Measurements from ENCODE around the gene SLC25A39.
"Not testable (repeated sequence)": the region's sequence is repeated elsewhere in the genome, so short reads cannot be mapped to it uniquely, and the experiment has no call there.

The SLC25A39 gene

GRCh38 chr17:44335564-44335963 lies 10.9 kb upstream of the SLC25A39 start:
- no peak for DNase-seq (ENCODE audit: low spot score)

- DNase-seq (ENCODE audit: low spot score), result no peak
These were observed 10.1 kb upstream of the SLC25A39 start for GRCh38 chr17:44334727-44335126.

- DNase-seq (ENCODE audit: low spot score), result no peak
These were observed 9.7 kb upstream of the SLC25A39 start for GRCh38 chr17:44334315-44334714.

GRCh38 chr17:44333371-44333770 lies 8.7 kb upstream of the SLC25A39 start:
- DNase-seq (ENCODE audit: low spot score), result no peak

- peak; percentile 91 for DNase-seq (ENCODE audit: low spot score)
These were observed 6.7 kb upstream of the SLC25A39 start for GRCh38 chr17:44331249-44331760.

- not testable (repeated sequence) for DNase-seq (ENCODE audit: low spot score)
These were observed 5.6 kb upstream of the SLC25A39 start for GRCh38 chr17:44330263-44330662.

- DNase-seq (ENCODE audit: low spot score), result not testable (repeated sequence)
These were observed 4.9 kb upstream of the SLC25A39 start for GRCh38 chr17:44329516-44329915.

GRCh38 chr17:44327715-44328449 lies 3.3 kb upstream of the SLC25A39 start:
- no peak for DNase-seq (ENCODE audit: low spot score)

- peak; percentile 94 for DNase-seq (ENCODE audit: low spot score)
These were observed 2.3 kb upstream of the SLC25A39 start for GRCh38 chr17:44326861-44327444.

- peak; percentile 44 for DNase-seq (ENCODE audit: low spot score)
These were observed 492 bp downstream of the SLC25A39 start for GRCh38 chr17:44324092-44324570.

GRCh38 chr17:44323359-44324091 lies 1.1 kb downstream of the SLC25A39 start:
- no peak for DNase-seq (ENCODE audit: low spot score)

GRCh38 chr17:44322236-44322895 lies 2.3 kb downstream of the SLC25A39 start:
- DNase-seq (ENCODE audit: low spot score), result no peak

GRCh38 chr17:44321246-44322120 lies 3.1 kb downstream of the SLC25A39 start:
- no peak for DNase-seq (ENCODE audit: low spot score)

GRCh38 chr17:44320066-44320465 lies 4.6 kb downstream of the SLC25A39 start:
- no peak for DNase-seq (ENCODE audit: low spot score)

- DNase-seq (ENCODE audit: low spot score), result no peak
These were observed 6.3 kb downstream of the SLC25A39 start for GRCh38 chr17:44318077-44318892.

GRCh38 chr17:44317545-44317944 lies 7.1 kb downstream of the SLC25A39 start:
- no peak for DNase-seq (ENCODE audit: low spot score)

GRCh38 chr17:44315760-44316731 lies 8.6 kb downstream of the SLC25A39 start:
- no peak for DNase-seq (ENCODE audit: low spot score)

- no peak for DNase-seq (ENCODE audit: low spot score)
These were observed 9.6 kb downstream of the SLC25A39 start for GRCh38 chr17:44314869-44315661.

Measured in hematopoietic multipotent progenitor cell treated with erythropoietin and hydrocortisone succinate and interleukin-3 and kit ligand, for 15 days (in vitro differentiated cells).